Keratinocyte (primary cell): ENCODE results near the gene KCNK5.

ENCODE experiments used
- CTCF ChIP-seq, 3 experiments: IDR thresholded peaks in 1 of 3; conservative IDR thresholded peaks in 1 of 3; optimal IDR thresholded peaks in 1 of 3; 2 replicates in 2 of 3; 3 replicates in 1 of 3; pipeline versions ENCODE3 to v1.5.1; 2011; ENCODE audit warnings: low read length in 3 of 3, mild to moderate bottlenecking in 3 of 3, moderate library complexity in 2 of 3, control low read depth in 1 of 3, inconsistent platforms in 1 of 3; ENCODE audit not compliant: insufficient read depth in 2 of 3; ENCODE audit errors: extremely low read depth in 1 of 3
- EZH2 ChIP-seq: IDR thresholded peaks from one replicate; pipeline ENCODE4 v1.6.1; 2012; ENCODE audit warnings: inconsistent platforms, mild to moderate bottlenecking, low read length, moderate library complexity

GRCh38 chr6:39225946-39226437 lies 3.3 kb downstream of the KCNK5 start:
- TF ChIP-seq CTCF (optimal IDR thresholded peaks at IDR 0.05 in 1 of 3, IDR thresholded peaks at IDR 0.05 in 1 of 3, conservative IDR thresholded peaks at IDR 0.05 in 1 of 3; ENCODE audit: extremely low read depth in 1 of 3, insufficient read depth in 2 of 3, low read length in 3 of 3) (no peak), EZH2 (no peak)
